Measurements from ENCODE around the gene RIPK4.

DNA sequence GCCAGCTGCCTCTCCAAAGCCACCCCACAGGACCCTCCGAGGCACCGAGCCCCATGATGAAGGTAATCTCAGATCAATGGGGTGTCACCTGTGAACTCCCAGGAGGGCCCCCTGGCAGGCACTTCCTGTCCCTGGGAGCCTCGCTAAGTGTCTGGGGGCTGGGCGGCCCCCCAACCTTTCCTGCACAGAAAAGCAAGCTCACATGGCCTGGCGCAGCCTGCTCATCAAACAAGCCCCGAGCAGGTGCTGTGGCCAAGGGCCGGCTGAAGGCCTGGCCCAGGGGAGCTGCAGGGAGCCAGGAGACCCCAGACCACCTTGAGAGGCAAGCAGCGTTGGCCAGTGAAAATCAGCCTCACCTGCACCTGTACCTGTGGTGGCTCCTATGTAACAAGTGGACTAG is 2.9 kb downstream of the RIPK4 start:
- TF ChIP-seq, protein P1, sequence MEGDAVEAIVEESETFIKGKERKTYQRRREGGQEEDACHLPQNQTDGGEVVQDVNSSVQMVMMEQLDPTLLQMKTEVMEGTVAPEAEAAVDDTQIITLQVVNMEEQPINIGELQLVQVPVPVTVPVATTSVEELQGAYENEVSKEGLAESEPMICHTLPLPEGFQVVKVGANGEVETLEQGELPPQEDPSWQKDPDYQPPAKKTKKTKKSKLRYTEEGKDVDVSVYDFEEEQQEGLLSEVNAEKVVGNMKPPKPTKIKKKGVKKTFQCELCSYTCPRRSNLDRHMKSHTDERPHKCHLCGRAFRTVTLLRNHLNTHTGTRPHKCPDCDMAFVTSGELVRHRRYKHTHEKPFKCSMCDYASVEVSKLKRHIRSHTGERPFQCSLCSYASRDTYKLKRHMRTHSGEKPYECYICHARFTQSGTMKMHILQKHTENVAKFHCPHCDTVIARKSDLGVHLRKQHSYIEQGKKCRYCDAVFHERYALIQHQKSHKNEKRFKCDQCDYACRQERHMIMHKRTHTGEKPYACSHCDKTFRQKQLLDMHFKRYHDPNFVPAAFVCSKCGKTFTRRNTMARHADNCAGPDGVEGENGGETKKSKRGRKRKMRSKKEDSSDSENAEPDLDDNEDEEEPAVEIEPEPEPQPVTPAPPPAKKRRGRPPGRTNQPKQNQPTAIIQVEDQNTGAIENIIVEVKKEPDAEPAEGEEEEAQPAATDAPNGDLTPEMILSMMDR (IDR thresholded peaks at IDR 0.05), result no peak
- TF ChIP-seq POLR2A (IDR thresholded peaks at IDR 0.05), result no peak

All from testis (tissue), 2 donors.